ENCODE data around the gene CLEC18B.
A peak's percentile ranks its signal among the peaks of the same experiment; 100 is the strongest.
"Not testable (repeated sequence)": the region's sequence is repeated elsewhere in the genome, so short reads cannot be mapped to it uniquely, and the experiment has no call there.

The CLEC18B gene

DNA sequence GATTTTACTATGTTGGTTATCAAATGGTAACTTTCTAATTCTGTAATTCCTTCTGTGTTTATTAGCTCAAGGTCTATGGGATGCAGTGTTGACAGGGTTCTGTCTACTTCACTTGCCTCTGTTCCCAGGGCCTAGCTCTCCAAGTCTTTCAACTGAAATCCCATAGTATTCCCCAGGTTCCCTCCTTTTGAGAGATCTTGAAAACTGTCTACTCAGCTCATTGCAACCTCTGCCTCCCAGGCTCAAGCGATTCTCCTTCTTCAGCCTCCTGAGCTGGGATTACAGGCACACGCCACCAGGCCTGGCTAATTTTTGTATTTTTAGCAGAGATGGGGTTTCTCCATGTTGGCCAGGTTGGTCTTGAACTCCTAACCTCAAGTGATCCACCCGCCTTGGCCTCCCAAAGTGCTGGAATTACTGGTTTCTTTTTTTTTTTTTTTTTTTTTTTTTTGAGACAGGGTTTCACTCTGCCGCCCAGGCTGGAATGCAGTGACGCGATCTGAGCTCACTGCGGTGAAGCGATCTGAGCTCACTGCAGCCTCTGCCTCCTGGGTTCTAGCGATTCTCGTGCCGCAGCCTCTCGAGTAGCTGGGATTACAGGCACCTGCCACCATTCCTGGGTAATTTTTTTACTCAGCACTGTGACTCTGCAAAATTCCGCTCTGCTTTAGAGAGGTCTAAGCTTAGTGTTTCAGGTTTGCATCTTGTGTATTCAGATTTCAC lies 22.5 kb upstream of the CLEC18B start:
- not testable (repeated sequence) for DNase-seq (ENCODE audit: low read depth in 2 of 2)

DNA sequence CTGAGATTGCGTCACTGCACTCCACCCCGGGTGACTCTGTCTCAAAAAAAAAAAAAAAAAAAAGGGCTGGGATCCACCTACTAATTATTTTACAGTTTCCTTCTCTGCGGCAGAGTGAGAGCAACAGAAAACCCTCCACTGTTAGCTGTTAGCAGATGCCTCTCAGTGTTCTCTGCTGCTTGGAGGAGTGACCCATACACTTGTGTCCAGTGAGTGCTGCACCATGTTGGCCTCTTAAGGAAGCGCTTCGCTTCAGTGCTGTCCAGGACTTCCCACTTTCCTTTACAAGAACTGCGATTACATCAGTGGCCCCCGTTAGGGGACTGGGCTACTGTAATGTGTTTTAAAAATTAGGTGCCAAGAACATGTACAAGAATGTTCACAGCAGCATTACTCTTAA lies 18.4 kb upstream of the CLEC18B start:
- DNase-seq (ENCODE audit: low read depth in 2 of 2): no peak

DNA sequence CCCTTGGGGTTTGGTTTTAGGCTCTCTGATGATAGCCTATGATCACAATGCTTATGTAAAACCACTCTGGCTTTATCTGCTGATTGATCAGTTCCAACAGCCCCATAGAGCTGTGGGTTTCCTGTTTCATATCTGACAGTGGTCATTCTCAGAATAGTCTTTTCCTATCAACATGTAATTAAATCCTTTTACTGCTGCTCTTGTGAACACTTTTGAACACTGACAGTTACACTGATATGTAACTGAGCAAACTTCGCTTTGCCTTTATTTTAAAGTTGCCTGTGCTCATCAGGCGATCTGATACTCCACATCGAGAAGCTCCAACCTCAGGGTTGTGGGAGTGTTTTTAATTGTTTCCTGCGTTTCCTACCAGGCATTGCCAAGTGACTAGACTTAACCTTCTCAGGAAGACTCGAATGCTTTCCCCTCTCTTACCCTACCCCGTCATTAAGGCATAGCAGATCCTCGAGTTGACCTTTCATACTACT lies 17.3 kb upstream of the CLEC18B start:
- no peak for DNase-seq (ENCODE audit: low read depth in 2 of 2)

DNA sequence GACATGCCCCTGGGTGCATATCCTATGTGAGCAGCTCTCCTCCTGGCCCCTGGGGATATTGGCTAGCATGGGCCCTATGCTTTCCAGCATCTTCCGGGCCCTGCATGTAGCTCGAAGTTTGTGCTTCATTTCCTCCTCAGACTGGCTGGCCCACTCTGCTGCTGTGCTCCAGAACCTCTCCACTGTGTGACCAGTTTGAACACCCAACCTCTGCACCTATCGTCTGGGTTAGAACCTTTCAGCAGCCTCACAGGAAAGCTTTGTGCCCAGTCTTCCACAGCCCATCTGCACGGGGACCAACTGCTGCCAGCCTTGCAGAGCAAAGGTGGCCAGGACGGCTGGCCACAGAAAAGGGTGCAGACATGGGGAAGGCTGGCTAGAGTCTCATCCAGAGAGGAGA lies 10.2 kb upstream of the CLEC18B start:
- no peak for DNase-seq (ENCODE audit: low read depth in 2 of 2)

DNA sequence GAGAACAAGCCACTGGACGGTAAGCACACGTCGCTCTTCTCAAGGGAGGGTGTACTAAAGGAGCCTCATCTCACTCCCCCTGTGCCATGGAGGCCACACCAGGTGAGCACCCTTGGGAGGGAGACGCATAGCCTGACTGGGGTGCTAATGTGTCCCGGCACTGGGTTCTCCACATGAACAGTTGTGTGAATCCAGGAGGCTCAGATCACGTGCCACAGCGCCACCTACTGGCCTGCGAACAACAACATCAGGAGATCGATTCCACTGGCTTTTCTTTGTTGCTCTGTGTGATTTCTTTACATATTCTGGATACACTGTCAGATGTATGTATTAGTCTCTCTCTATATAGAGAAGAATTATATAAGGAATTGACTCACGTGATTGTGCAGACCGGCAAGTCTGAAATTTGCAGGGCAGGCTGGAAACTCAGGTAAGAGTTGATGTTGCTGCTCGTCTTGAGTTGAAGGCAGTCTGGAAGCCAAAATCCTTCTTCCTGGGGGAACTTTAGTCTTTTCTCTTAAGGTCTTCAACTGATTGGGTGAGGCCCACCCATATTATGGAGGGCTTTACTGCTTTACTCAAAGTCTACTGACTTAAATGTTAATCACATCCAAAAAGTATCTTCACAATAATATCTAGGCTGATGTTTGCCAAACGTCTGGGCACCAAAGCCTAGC lies 8.9 kb upstream of the CLEC18B start:
- DNase-seq (ENCODE audit: low read depth in 2 of 2): peak; percentile 14 to 24

DNA sequence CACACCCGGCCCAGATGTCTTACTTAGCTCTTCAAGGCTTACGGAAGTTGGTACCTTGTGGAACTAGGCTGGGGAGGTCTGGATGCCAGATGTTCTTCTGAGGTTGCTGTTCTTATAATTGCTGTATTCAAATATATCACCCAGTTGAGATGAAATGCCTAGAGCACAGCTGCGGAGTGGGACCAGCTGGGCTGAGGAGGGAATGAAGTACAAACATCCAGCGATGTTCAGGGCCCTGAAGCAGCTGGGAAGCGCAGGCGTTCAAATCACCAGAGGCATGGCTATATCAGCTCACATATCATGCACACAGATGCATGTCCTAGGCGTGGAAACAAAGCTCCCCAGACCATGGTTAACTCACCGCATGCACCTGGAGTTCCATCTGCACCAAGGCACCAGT lies 7.2 kb upstream of the CLEC18B start:
- not testable (repeated sequence) for DNase-seq (ENCODE audit: low read depth in 2 of 2)

DNA sequence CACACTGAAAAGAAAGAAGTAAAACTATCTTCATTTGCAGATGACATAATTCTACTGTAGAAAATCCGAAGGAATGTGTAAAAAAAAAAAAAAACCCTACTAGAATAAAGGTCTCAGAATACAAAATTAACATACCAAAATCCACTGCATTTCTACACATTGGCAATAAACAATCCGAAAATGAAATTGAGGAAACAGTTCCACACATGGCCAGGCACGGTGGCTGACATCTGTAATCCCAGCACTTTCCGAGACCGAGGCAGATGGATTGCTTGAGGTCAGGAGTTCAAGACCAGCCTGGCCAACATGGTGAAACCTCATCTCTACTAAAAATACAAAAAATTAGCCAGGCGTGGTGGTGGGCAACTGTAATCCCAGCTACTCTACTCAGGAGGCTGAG lies 4.5 kb upstream of the CLEC18B start:
- not testable (repeated sequence) for DNase-seq (ENCODE audit: low read depth in 2 of 2)

DNA sequence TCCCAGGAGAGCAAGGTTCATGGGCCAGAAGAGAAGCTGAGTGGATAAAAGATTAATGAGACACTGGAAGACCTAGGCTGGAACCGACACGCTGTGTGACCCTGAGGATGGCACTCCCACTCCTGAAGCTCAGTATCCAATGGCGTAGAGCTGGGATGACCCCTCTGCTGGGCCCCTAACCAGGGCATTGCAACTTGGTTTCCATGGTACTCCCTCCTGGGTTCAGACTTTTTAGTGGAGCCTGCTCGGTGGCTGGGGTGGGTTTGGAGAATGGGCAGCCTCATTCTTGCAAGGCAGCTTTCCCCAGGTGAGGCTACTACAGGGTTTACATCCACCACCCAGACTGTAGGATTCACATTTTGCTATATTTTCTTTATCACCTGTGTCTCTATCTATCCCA lies 2.4 kb upstream of the CLEC18B start:
- DNase-seq (ENCODE audit: low read depth in 2 of 2): not testable (repeated sequence)

DNA sequence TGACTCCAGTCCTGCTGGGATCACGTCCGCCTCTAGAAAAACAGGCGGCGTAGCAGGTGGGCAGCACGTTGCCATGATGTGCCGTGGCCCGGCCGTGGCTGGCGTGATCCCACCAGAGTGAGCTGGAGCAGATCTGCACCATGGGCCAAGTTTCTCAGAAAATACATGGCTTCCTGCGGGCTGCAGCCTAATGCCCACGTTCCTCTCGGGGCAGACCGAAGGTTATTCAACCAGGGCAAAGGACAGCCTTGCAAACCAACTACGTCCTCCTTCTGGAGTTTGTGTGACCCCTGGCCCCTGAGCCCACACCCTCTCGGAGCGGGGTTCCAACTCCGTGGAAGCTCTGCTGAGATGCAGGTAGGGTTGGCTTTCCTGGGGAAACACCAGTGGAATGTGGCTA lies 808 bp upstream of the CLEC18B start:
- DNase-seq (ENCODE audit: low read depth in 2 of 2): not testable (repeated sequence)

DNA sequence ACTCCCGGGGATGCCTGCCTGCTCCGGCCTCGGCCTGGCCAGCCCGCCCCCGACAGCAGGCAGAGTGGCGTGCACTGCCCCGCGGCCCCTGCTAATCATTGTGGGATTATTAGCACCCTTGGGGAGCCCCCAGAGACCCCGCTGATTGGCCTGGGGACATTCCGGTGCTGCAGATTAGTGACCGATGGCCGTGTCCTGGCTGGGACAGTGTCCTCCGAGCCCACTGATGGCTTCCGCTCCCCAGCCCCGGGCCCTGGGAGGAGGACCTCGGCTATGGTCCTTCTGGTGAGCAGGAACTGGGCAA lies 156 bp upstream of the CLEC18B start:
- DNase-seq (ENCODE audit: low read depth in 2 of 2): not testable (repeated sequence)

DNA sequence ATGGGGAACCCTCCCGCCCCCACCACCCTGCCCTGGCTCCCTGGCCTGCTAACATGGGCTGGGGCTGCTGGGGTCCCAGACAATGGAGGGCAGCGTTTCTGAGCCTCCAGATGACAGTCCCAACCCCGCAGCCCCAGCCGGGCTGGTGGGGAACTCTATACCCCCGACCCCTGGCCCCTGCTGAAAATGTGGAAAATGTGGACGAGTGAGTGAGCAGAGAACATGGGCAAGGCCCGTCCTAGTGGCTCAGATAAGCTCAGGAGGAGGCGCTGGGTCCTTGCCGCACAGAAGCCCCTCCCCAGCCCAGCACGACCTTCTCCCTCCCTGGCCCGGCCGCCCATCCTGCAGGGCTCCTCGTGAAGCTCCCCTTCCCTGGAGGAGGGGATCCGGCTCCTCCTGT lies 1.5 kb downstream of the CLEC18B start:
- DNase-seq (ENCODE audit: low read depth in 2 of 2): not testable (repeated sequence)

DNA sequence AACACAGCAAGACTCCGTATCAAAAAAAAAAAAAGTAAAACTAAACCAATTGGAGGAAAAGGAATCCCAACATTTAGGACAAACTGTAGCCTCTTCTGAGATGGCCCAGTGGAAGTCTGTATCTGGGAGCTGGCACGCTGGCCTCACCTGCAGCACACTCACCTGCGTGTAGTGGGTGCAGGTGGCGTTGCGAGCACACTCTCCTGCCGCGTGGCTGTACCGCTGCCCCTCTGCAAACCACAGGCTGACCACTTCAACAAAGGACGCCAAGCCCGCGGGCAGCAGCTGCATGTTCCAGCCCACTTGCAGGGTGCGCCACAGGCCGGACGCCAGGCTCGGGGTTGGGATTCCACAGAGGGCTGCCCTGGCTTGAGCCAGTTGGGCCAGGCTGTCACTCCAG lies 3.4 kb downstream of the CLEC18B start:
- DNase-seq (ENCODE audit: low read depth in 2 of 2): not testable (repeated sequence)

DNA sequence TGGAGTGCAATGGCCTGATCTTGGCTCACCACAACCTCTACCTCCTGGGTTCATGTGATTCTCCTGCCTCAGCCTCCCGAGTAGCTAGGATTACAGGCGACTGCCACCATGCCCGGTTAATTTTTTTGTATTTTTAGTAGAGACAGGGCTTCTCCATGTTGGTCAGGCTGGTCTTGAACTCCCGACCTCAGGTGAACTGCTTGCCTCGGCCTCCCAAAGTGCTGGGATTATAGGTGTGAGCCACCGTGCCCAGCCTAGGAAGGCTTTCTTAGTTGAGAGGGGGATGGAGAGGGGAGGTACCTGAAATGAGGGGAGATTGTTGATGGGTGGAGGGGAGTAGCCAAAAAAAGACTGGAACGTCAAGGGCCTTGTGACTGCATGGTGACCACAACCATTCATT lies 7.4 kb downstream of the CLEC18B start:
- DNase-seq (ENCODE audit: low read depth in 2 of 2): not testable (repeated sequence)

DNA sequence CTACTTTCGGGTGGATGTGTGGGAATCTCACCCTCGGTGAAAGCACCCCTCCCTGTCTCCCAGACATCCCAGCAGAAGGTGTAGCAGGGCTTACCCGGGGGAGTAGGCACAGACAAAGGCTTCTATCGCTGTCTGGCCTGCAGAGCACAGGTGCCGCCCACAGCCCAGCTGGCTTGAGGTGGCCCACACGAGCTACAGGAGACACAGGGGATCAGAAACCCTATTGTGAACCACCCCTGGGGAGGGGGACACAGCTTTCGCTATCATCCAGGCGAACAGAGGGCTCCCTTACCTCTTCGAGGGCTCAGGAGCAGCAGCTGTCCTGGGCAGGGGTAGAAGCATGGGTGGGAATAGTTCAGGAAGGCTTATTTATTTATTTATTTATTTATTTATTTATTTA lies 7.8 kb downstream of the CLEC18B start:
- not testable (repeated sequence) for DNase-seq (ENCODE audit: low read depth in 2 of 2)

DNA sequence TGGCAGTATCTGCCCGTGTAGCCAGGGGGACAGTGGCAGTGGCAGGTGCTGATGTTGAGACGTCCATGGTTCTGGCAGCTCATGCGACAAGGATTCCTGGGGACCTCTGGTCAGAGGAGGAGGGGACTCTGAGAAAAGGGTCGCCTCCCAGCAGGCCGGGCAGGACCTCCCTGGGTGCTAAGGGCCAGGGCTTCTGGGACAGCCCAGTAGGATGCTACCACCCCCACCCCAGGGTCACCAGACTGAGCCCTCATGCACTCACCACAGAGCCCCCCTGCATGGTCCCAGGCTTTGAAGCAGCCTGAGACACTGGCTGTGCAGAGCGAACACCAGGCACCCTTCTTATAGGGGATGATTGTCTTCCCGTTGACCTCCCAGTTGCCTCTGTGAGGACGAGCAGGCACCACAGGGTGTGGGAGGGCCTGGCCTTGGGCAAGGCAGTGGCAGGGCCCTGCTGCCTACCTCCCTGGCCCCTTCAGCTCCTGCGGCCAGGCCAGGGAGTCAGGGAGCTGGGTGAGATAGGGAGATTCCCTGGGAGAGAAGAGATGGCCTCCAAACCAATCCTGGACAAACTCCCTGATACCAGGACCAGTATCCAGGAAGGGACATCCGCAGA lies 8.4 kb downstream of the CLEC18B start:
- not testable (repeated sequence) for DNase-seq (ENCODE audit: low read depth in 2 of 2)

DNA sequence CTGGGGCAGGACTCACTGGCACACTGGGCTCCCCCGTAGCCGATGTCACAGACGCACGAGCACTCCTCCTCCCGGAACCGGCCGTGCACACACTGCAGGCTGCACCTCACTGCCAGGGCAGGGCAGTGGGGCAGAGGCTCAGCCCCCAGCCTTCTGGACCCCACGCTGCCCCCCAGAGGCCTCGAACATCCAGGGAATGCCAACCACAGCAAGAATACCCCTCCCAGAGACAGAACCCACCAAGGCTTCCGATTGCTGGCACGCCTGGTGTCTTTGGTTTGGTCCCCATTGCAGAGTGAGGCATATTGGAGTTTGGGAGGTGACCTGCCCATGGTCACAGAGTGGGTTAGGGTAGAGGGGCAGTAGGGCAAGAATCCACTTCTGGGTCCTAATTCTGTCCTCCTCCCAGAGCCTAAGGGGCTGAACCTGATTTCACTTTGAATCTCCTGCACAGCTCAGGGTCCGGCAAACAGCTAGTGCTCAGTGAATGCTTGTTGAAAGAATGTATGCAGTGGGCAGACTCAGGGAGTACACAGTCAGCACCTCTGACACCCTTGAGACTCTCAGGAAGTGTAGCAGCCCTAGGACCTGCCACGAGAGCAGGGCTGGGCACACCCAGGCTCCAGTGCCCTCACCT lies 9.0 kb downstream of the CLEC18B start:
- not testable (repeated sequence) for DNase-seq (ENCODE audit: low read depth in 2 of 2)

DNA sequence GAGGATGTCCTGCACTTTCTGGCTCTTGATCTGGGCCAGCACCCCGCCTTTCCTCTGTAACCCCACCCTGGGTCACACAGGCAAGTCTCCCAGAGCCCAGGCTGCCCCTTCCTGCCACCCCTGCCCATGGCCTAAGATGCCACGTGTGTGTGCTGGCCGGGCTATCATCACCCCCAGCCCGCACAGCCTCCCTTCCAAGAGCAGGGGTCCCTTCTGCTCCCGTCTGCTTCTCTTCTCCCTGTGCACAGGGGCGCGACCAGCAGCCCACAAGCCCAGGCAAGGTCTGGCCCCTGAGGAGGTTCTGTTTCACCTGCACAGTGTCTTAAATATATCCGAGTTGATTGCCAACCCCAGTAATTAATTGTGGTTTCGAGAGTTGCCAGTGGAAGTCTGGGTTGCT lies 10.3 kb downstream of the CLEC18B start:
- DNase-seq (ENCODE audit: low read depth in 2 of 2): not testable (repeated sequence)

DNA sequence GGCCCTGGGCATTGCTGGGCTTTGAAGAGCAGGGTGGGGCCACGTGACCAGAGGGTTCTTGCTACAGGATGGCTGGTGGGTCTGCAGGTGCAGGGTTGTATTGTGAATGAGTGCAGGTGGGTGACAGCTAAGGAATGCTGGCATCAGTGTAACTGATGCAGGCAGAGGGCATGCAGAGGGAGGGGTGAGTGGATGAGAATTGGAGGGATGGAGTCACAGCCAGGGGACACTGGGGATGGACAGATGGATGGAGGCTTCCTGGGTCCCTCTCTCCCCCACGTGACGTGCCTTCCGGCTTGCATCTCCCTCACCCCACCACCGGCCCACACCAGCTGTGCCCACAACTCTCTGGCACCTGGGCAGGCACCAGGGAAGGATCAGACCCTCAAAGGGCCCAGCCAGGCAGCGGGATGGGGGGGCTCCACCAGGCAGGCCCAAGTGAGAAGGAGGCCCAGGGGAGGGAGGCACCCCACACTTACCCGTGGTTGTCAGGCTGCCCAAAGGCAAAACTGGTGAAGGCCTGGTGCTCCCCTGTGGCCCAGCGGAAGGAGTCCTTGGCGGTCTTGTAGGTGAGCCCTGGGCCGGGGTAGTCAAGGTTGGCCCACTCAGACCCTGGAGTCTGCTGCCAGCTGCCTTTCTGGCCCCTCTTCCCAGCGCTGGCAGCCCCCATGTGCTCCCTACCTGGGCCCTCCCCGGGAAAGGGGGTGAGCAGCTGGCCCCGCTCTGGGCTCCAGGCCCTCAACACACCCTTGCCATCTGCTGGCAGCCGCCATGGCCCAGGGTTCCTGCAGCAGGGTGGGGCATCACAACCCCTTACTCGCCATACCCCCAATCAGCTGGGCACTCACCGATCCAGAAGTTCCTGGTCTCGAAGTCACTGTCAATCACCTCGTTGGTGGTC lies 11.0 kb downstream of the CLEC18B start:
- not testable (repeated sequence) for DNase-seq (ENCODE audit: low read depth in 2 of 2)

DNA sequence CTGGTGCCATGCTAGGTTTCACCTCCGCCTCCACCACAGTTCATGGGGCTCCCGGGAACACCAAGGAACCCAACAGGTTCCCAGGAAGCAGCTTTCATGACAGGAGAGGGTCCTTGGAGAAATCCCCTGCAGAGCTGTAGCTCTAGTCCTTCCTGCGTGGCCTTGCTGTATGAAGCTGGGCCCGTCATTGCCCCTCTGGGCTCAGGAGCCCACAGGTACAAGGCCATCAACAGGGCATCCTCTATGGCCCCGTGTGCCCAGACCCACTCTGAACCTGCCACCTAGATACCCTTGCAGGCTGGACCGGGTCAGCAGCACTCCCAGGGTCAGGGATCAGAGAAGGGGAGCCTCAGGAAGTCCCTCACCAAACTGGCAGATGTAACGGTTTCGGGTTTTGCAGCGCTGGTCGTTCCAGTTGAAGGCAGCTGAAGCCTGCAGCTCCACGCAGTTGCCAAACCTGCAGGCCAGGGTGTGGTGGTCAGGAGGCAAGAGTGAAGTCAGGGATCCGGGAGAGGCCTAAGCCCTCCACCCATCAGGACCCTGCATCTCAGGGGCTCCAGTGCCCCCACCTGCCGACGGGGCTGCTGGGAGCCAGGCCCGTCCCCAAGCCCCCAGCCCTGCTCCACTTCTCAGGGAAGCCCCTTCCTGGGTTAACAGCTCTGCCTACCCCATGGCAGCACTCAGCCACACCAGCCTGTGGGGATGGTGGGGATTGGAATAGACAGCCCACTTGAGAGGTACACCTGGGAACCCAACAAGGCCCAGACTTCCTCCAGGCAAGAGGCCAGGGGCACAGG lies 11.9 kb downstream of the CLEC18B start:
- DNase-seq (ENCODE audit: low read depth in 2 of 2): not testable (repeated sequence)

DNA sequence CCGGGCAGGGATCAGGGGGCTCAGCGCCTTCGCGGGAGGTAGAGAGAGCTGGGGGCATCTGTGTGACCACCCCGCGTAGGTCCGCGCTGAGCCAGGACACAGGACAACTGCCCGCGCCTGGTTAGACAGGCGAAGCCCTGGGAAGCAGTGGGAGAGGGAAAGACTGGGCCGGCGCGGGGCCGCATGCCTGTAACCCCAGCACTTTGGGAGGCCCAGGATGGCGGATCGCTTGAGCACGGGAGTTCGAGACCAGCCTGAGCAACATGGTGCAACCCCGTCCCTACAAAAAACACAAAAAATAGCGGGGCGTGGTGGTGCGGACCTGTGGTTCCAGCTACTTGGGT lies 13.9 kb downstream of the CLEC18B start:
- DNase-seq (ENCODE audit: low read depth in 2 of 2): not testable (repeated sequence)

All from stimulated activated CD4-positive, alpha-beta T cell treated with anti-CD3 and anti-CD28 coated beads, Interleukin-1b, Interleukin-23, amount 100 ng/mL, for 4 hours (primary cell).